HUDEP-2 (cell line): ENCODE measurements around the gene TEPSIN.

Experiments used
- DNase-seq, 76 experiments: peaks; one replicate each; lab custom pipeline; 2025; ENCODE audit not compliant: unreplicated experiment in 76 of 76; lab: John Stamatoyannopoulos, UW

The TEPSIN gene

DNA sequence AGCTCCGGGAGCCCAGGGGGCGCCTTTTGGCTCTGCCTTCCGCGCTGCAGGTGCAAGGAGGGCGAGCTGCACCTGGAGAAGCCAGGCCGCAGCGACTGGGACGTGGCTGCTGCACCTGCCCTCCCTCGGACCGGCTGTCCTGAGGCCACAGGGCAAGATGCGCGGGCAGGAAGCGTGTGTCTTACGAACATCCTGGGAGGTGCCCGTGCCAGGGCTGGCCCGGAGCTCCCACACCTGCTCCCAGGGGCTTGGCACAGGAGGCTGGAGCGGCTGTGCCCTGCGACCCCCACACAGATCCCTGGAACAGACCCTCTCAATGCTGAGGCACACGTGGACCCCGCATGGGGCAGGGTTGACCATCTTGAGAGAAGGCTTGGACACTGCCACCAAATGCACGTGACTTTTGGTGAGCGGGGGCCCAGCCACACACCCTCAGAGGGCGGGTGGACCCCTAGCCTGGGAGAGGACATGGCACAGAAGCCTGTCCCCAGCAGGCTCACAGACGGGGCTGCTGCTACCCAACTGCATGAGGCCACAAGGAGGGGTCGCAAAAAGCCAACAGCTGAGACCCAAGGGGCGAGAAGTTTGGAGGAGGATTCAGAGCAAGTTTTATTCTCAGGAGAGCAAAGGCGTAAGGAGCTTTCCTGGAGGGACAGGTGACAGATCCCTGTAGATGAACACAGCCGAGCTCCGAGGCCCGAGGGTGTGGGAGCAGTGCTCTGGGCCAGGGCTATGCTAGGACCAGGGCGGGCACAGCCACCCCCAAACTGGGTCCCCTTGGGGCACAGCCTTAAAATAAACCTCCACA, 11.6 kb upstream of the TEPSIN start:
- no peak for DNase-seq

DNA sequence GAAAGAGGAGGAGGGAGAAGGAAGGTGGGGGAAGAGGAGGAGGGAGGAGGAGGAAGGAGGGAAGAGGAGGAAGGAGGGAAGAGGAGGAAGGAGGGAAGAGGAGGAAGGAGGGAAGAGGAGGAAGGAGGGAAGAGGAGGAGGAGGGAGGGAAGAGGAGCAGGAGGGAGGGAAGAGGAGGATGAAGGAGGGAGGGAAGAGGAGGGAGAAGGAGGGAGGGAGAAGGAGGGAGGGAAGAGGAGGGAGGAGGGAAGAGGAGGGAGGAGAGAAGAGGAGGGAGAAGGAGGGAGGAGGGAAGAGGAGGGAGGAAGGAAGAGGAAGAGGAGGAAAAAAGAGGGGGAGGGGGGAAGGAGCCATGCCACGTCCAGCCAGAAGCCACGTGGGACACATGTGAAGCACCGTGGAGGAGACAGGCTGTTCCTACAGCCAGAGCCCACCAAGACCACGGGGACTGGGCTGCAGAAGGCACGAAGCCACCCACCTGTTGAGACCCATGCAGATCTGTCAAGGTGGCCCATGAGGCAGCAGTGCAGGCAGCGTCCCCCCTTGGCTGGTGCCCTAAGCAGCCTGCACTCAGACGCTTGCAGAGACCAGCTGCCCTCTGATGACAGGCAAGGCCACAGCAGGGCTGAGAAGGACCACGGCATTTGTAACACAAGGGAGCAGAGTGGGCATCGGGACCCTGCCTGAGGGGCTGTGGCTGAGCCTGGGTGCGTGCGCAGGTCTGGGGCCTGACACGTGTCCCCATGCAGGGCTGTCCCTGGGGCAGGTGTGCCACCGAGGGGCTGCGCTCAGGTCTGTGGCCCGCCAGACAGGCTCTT, 10.6 kb upstream of the TEPSIN start:
- DNase-seq, result no peak

DNA sequence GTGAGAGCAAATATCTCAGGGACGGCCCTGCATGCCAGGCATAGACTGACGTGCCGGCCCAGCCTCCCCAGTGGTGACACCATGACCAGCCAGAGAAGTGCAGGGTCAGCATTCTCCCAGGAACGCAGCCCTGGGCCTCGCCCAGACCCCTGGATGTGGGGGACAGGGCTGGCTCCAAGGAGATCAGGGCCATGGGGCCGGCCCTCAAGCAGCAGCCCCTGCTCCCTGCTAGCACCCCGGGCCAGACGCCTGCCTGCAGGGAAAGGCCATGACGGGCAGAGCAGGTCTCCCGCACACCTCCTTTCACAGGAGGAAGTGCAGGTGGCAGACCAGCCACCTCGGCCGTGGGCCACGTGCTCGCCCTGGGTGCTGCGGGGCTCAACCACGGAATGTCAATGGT, 9.8 kb upstream of the TEPSIN start:
- no peak for DNase-seq

DNA sequence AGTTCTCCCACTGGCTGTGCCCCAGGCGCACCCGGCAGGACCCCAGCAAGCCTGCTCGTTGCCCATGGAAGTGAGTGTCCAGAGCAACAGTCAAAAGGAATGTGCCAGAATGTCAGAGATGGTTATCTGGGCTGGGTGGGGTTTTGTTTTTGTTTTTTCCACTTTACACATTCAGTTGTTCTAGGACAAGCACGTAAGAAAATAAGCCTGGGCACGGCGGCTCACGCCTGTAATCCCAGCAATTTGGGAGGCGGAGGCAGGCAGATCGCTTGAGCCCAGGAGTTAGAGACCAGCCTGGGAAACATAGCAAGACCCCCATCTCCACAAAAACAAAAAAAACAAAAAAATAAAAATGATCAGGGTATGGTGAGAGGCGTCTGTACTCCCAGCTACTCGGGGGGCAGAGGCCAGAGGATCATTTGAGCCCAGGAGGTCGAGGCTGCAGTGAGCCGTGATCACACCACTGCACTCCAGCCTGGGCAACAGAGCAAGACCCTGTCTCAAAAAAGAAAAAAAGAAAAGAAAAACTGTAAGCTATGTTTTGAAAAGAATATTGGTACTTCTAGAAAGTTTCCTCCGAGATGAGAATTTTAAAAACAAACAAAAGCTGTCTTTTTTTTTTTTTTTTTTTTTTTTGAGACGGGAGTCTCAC, 8.6 kb upstream of the TEPSIN start:
- DNase-seq, result no peak

DNA sequence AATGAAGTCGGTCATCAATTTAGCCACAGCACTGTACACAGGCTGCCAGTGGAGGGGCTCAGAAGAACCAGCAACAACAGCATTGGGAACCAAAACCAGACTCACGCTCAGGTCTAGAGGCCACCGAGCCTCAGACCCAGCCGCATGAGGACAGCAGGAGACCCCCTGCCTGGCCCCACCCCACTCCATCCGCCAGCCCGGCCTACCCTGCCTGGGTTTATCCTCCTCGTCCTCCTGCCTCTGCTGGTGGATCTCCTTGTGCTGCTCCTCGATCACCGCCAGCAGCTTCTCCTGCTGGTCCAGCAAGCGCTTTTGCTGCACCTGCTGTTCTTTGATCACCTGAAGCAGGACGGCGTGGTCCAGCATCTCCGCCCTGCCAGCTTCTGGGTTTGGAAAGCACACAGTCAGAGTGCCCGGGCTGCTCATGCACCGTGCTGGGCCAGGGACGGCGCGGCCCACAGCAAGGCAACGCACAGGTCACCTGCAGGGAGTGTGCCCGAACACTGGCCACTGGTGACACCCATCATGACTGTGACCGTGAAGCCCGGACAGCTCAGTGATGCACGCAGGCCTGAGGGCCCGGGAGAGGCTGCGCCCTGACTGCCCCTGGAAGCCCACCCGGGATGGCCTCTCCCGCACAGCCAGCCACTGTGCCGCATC, 8.0 kb upstream of the TEPSIN start:
- no peak for DNase-seq

DNA sequence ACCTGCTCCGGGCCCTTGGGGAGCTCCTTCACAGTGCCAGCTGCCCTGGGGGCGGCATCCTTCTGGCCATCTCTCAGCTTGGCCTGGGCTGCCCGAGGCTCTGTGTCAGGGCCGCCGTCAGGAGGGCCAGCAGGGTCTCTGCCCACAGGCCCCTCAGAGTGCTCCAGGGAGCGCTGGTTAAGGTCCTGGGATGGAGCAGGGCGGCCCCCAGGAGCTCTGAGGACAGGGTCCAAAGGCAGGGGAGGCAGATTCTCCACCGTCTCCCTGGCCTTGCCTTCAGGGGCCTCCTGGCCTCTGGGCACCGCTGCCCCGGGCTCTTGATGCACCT, 7.5 kb upstream of the TEPSIN start:
- DNase-seq, result no peak

DNA sequence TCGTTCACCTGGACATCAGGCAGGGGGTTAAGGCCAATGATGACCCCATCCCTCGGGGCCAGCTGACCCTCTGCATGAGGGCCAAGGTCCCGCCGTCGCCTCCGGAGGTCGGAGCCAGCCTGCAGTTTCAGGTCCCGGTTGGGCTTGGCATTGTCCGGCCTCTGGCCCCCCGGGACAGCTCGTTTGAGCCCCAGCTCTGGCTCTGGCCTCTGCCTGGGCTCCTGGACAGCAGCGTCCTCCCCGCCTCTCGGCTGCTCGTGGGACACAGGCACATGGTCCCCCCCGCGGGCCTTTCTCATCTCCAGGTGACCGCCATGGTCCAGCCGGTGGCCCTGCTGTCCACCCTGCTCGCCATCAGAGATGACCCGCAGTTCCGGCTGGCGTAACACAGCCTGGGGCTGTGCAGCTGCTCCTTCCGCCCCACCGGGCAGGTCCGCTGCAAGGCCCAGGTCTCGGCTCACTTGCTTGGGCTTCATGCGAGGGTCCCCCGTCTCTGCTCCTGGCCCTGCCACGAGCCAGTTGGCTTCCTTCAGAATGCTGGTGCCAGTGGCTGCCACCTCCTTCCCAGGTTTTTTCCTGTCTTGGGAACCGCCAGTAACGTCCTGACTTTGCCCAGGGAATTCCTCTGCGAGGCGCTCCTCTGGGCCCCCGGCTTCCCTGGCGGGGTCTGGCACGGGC, 6.9 kb upstream of the TEPSIN start:
- DNase-seq, result no peak

DNA sequence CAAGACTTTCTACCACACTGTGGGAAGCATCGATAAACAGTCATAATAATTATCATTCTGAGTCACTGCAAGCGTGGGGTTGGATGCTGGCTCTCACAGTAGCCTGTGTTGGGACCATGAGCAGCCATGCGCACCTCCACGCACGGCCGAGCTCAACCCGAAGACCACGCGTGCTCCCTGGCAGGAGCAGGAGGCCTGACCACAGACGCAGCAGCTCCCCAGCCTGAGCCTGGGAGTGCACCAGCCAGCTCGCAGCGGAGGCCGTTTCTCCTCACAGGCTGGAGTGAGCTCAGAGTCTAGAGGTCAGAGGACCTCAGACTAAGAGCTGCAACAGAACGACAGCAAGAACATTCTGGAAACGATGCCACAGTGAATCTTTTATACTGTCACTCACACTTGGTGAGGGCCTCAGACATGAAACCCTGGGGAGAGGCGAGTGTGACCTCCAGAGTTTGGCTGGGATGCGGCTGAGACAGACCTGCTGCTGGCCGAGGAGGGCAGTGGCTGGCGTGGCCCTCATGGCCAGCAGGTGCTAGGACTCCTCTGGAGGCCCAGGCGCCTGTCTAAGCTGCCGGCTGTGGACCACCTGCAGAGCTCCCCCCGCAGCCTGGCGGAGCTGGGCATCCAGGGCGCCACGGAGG, 6.3 kb upstream of the TEPSIN start:
- no peak for DNase-seq

DNA sequence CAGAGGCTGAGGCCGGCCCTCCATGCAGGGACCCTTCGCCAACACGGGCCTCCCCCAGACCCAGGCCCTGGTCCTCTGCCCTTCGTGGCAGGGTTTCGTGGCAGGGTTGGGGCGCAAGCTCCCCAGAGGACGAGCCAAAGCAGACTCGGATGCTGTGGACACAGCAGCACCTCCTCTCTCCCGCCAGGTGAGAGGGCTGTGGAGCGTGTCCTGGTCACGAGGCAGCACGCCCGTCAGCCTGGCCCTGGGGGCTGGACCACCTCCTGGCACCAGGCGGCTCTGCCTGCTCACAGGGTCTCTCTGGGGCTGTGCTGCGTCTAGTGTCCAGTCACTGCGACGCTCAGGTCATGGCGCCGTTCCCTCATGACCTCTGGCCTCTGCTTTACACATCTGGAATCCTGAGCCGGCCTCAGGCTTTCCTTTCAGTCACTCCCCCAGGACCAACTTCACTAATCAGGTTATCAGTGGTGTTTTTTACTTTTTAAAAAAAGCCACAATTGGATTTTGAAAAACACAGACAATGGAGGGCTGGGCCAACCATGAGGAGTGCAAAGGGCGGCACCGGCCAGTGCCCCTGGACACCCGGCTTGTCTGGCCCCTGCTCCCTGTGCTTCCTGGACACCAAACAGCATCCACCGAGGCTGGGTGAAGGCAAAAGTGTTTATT, 5.6 kb upstream of the TEPSIN start:
- DNase-seq, result peak in 1 of 76 experiments; percentile 6

DNA sequence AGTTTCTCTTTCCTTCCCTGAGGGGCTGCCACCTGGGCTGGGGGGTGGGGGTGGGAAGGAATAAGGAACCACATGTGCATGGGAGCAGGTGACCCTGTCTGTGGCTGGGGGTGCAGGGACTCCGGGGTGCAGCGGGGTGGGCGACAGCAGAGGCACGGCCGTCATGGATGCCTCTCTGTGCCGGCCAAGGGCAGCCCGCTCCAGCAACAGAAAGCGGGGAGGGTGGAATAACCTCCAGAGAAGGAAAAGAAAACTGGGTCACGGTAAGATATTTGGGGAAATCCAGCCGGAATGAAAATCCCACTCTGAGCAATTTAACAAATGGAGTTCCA, 4.4 kb upstream of the TEPSIN start:
- no peak for DNase-seq

DNA sequence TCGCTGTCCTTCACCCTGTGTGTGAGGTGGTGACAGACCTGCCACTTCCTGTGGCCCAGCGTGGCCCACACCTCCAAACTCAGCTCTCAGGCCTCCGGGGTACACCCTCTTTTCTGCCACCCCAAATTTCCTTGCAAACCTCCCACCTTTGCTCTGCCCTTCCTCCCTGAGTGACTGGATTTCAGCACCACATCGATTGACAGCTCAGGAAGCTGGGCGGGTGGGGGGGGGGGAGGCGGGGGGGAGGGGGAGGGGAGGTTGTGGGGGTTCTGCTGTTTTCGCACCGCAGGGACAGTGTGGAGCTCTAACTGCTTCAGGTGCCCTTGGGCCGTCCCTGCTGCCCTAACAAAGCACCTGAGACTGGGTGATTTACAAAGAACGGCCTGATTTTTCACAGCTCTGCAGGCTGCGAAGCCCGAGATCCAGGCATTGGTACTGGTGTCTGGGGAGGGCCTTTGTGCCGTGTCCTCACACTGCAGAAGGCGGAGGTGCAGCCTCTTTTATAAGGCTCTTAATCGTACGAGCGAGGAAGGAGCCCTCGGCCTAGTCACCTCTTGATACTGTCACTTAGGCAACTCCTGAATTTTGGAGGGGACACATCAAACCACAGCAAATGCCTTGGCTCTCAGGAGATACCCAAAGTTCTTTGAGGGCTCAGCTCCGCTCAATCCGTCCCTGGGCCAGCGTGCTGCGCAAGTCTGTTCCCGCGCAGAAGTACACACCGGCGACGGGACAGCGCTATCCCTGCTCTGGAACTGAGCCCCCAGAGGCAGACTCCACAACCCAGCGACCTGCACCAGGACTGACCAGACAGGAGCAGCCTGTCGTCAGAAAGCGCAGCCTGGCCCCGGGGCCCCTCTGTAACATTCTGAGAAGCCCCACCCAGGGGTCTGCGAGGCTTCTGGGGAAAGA, 3.8 kb upstream of the TEPSIN start:
- DNase-seq, result no peak

DNA sequence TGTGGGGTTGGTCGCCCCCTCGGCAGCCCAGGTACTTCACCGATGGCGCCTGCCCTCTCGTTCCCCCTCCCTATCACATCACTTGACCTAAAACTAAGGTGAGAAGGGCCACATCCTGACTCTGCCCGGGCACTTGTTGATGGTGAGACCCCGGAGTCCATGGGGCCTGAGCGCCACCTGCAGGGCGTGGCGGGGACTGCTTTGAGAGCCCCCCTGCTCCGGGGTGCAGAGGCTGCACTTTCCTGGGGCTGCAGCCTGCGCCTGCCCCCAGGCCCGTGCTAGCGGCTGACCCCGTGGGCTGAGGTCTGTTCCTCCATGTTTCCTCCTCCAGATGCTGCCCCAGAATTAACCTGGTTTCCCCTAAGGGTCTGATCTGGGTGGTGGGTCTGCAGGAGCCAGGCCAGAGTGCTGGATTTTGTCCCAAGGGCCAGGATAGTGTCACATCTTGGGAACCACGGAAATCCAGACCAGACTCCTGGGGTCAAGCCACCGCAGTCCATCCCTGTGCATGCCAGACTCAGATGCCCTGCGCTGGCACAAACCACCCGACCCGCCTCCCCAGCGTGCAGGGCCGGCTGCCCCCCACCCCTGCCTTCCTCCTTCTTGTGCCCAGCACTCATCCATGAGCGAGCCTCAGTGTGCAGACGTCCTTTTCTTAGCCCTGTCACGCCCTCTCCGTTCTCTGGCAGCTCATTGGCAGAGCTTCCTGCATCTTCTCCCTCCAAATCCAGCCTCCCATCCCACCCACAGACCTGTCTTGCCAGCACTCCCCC, 3.0 kb upstream of the TEPSIN start:
- DNase-seq, result peak in 45 of 76 experiments; percentile 4 to 67 (median 30)

DNA sequence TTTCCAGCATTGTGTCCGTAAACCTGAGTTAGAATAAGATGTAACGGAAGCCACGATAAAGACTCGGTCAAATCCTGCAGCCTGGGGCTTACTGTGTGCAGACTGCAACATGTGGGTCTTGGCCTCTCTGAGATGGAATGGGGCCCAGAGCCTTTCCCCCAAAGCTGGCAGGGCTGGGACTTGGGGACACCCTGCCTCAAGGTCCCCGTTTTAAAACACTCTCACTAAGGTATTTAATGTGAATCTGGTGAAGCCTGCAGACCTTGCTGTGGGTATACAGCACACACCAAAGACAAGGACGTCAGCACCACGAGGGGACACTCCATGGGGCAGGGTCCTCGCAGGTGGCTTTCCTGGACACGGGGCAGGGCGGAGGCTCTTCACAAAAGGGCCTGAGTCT, 2.3 kb upstream of the TEPSIN start:
- DNase-seq, result no peak

DNA sequence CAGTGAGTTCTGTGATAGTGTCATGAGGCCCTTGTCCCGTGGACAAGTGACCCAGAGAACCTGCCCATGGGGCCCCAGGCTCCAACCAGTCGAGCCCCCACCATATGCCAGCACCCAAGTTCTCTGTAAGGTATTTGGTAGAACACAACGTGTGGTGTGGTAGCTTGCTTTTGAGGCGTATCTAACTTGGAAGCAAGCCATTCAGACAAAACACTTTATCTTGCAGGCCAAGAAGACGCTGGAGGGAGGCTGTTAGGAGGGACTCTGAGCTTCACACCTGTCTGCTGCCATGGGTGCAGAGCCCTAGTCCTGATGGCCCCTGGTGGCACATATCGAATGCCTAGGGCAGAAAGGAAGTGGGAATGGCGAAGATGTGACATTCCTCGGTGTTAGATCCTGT, 1.9 kb upstream of the TEPSIN start:
- peak in 58 of 76 experiments; percentile 12 to 76 (median 39) for DNase-seq

DNA sequence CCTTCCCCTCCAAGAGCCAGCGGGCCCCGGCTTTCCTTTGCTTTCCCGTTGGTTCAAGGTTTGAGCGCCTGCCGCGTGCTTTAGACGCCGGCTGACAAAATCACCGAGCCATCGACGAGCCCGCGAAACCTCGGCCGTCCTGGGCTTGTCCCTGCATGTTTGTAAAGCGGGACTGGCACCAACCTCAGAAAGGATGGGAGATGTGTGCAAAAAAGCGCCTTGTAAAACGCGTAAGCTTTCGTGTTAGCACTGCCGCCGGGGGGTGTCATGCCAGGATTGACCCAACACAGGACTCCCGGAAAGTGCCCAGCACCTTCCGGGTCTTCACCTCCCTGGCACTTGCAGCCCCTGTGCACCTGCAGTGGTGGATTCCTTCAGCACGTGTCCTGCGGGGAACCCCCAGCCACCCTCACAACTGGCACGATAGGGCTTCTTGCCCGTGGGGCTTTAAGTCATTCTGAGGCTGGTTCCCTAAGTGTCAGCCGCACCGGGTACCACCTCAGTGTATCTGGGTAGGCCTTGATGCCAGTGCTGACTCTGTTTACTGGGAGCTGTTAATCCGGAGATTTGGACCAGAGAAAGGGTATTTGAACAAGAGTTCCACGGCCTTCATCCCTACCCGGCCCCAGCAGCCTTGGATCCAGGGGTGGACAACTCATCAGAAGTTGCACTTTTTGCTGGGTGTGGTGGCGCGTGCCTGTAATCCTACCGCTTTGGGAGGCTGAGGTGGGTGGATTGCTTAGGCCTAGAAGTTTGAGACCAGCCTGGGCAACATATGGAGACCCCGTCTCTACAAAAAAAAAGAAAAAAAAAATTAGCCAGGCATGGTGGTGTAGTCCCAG, 1.1 kb upstream of the TEPSIN start:
- peak in 15 of 76 experiments; percentile 7 to 54 (median 28) for DNase-seq

DNA sequence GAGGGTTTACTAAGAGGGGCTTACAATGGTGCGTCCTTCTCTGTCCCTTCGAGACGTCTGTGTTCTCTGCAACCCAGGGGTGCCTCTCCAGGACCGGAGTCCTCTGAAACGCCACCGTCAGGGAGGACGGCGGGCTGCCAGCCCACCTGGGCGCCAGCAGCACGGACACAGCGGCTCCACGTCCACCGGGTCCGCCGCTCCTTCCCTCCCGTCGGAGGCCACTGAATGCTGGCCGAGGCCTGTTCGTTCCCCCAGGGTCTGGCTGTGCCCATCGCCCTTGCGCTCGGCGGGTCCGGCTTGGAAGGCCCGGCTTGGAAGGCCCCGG, 403 bp downstream of the TEPSIN start:
- no peak for DNase-seq
